Posterior vena cava (tissue), 2 donors: Measurements from ENCODE around the gene CACNB4. TPM values are rescaled to one million over a fixed set of nuclear protein-coding genes. Genes with fewer than 3 reads are reported as not detected.
"Not testable (repeated sequence)": the region's sequence is repeated elsewhere in the genome, so short reads cannot be mapped to it uniquely, and the experiment has no call there.

Source experiments
- DNase-seq: peaks from one replicate; pipeline ENCODE4 v3.0.0-alpha.2; 2020; ENCODE audit warnings: low spot score
- intact Hi-C, 2 donors: fragments of 100-400 bp; cut with DNase I; formaldehyde crosslinking; loops; one replicate each; pipeline versions ENCODE4 v1.14.1 to v1.14.2; 2022 to 2023
- total RNA-seq, 2 donors: library from RNA; stranded (reverse); fragmentation: NEBNext Ultra II Directional; extraction: Animal tissue kit (Norgen Biotek cat#: 25700); gene quantifications; one replicate each; pipeline ENCODE4 v1.2.1, GENCODE V29; 2021
- donor health status: DM: yes; HTN: yes; CAD: no.
- donor health status: DM: yes; HTN: yes; CAD: no.

CACNB4 gene
- total RNA-seq, 2 donors from 2014 or later, result 8.6 to 10.5 TPM

- intact Hi-C loops, result loop anchor here in 1 of 2 donors (5.0 kb wide), 1 partner anchor 836 kb away; no protein-coding TSS in a partner anchor
Measured at GRCh38 chr2:152093464-152093863, 5.4 kb downstream of the CACNB4 start.

GRCh38 chr2:152092095-152092494 is 6.7 kb downstream of the CACNB4 start:
- DNase-seq, result no peak

More at GRCh38 chr2:152093464-152093863, 5.4 kb downstream of the CACNB4 start:
- no peak for DNase-seq

DNA sequence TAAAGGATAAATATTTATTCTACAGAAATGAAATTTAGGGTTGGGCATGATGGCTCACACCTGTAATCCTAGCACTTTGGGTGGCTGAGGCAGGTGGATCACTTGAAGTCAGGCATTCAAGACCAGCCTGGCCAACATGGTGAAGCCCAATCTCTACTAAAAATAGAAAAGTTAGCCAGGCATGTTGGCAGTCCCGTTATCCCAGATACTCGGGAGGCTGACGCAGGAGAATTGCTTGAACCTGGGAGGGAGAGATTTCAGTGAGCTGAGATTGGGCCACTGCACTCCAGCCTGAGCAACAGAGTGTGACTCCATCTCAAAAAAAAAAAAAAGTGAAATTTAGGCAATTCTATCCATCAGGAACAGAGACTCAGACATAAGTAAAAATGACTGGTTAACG is 8.1 kb downstream of the CACNB4 start:
- intact Hi-C loops, result loop anchor here in 1 of 2 donors (5.0 kb wide), 1 partner anchor 833 kb away; no protein-coding TSS in a partner anchor

More at GRCh38 chr2:152092095-152092494, 6.7 kb downstream of the CACNB4 start:
- intact Hi-C loops, result loop anchor here in 1 of 2 donors (5.0 kb wide), 1 partner anchor 835 kb away; no protein-coding TSS in a partner anchor

DNA sequence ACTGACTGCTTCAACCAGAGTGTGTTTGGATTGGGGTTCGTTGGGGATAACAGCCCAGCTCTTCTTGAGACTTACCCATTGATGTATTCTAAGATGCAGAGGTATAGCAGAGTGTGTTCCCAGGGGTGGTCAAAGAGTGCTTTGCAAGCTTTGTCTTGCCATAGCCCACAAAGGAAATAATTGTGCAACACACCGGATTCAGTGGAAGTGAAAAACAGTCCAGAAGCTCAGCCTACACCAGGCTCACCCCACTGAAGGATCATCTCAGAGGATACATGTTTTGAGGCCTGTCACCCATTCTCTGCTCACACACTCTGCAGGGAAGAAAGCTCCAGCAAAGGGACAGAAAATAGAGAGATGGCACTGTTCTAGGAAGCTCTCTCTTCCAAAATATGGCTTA is 9.6 kb downstream of the CACNB4 start:
- no peak for DNase-seq
- intact Hi-C loops, result no loop called here

More for the DNA sequence above, 8.1 kb downstream of the CACNB4 start:
- not testable (repeated sequence) for DNase-seq

- no peak for DNase-seq
- intact Hi-C loops, result no loop called here
Measured at GRCh38 chr2:152088006-152088405, 10.8 kb downstream of the CACNB4 start.

GRCh38 chr2:152086231-152086630 is 12.6 kb downstream of the CACNB4 start:
- intact Hi-C loops, result no loop called here

GRCh38 chr2:152084076-152084475 is 14.8 kb downstream of the CACNB4 start:
- intact Hi-C loops, result no loop called here
- no peak for DNase-seq

More at GRCh38 chr2:152086231-152086630, 12.6 kb downstream of the CACNB4 start:
- no peak for DNase-seq

DNA sequence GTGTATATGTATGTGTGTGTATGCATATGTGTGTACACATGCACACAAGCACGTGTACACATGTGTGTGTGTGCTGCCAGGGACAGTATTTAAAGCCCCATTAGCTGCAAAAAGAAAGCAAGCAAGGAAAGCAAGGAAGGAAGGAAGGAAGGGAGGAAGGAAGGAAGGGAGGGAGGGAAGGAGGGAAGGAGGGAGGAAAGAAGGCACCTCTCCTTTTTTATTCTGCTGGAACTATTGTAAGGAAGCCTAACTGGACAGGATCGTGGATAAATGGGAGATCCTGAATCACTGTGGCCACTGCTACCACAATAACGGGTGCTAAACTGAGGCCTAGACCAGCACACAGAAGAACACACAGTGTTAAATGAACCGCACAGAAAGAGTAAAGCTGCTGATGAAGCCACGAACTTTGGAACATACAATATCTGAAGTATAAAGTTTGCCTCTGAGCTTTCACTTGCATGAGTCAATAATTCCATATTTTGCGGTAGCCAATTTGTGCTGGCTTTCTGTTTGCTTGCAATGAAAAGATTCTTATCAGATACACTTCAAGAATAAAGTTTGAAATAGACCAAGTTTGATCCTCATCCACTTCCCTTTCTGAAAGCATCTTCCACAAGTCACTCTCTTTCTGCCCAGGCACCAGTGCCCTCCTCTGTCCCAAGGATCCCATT is 15.5 kb downstream of the CACNB4 start:
- DNase-seq, result no peak
- intact Hi-C loops, result no loop called here

GRCh38 chr2:152078662-152079061 is 20.2 kb downstream of the CACNB4 start:
- no peak for DNase-seq
- intact Hi-C loops, result no loop called here

DNA sequence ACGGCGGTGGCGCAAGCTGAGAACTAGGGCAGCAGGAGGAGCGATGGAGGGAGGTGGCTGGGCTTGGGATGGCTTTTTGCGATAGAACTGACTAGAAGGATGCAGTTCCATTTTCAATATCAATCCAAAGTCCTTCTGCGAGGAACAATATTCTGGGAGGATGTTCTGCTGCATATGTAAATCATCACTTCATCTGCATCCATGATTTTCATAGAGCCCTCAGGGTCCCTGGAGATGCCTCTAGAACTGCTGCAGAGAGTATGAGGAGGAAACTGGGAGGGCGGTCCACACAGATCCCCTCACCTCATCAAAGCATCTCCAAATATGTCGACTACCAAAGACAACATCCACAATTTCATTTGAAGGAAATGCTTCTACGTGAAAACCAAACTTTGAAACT is 20.8 kb downstream of the CACNB4 start:
- intact Hi-C loops, result no loop called here

DNA sequence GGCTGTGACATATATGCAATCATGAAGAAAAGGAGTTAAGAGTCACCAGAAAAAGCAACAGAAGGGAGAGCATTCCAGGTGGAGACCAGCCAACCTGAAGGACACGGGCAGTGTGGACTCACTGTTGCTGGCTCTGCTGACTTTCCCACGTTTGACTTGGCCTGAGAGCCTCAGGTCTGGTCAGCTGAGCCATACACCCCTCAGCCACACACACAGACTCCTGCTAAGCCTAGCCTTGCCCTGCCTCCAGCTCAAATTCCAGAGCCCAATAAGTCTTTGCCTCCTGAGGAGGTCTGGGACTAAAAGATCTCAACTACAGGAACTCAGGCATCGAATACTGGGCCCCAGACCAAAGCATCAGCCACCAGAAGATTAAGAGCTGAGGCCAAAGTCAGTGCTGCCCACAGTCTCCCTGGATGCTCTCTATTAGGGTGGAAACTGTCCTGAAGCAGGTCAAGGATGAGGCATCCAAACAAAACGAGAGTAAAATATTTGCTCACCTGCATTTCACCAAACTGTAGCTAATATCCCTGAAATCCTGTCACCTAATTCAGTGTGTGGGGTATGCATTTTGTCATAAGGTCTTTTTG is 23.3 kb downstream of the CACNB4 start:
- intact Hi-C loops, result no loop called here
- DNase-seq, result no peak

More for the DNA sequence above, 20.8 kb downstream of the CACNB4 start:
- DNase-seq, result no peak

- intact Hi-C loops, result no loop called here
- DNase-seq, result no peak
Measured at GRCh38 chr2:152072011-152072410, 26.8 kb downstream of the CACNB4 start.

- no peak for DNase-seq
- intact Hi-C loops, result no loop called here
Measured at GRCh38 chr2:152071518-152071917, 27.3 kb downstream of the CACNB4 start.

DNA sequence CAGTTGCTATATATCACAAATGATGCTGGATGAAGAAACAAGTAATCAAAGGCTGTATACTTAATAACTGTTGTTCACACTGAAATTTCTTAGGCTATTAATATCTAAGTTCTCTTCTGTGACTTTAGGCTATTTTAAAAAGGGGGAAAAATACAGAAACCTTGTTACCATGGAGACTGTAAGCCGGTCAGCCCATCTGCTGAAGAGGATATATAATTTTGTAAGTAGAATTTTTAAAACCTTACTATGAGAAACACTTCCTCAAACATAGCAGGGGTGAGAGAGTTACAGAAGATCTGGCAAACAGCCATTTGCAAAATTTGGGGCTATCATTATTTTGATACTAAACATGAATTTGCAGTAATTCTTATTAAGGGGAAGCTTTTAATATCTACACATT is 27.8 kb downstream of the CACNB4 start:
- intact Hi-C loops, result no loop called here
- DNase-seq, result no peak

DNA sequence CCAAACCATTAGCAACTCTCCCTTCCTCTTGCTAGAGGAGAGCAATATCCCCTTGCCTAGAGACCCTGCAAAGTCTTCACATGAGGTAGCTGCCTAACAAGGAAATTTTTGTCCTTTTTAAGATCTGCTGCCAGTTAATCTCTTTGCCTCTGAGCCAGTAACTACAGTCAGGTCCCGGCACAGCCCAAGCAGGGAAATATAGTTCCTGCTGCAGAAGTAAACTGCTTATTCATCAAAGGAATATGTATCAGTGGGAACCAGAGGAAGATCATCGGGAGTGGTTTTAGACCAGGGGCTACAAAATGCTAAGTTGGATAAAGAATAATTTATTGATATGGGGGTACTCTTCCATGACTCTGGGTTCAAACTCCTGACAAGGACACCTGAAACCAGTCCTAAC is 30.6 kb downstream of the CACNB4 start:
- DNase-seq, result no peak
- intact Hi-C loops, result no loop called here

DNA sequence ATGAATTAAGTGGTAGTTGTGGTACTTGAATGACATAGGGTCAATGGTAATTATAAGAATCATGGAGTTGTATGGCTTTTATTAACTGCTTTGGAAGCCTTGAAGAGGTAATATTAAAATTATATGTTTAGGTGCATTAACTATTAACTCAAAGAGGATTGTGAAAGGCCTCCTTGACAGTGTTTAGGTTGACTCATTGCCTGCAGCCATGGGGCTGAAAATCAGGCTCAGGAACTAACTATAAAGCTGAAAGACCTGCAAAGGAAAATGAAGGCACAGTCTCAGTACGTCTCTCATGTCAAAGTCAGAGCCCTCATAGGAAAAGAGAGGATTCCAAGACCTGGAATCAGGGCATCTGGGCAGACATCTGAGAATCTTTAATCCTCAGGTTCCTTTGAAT is 31.0 kb downstream of the CACNB4 start:
- intact Hi-C loops, result no loop called here

DNA sequence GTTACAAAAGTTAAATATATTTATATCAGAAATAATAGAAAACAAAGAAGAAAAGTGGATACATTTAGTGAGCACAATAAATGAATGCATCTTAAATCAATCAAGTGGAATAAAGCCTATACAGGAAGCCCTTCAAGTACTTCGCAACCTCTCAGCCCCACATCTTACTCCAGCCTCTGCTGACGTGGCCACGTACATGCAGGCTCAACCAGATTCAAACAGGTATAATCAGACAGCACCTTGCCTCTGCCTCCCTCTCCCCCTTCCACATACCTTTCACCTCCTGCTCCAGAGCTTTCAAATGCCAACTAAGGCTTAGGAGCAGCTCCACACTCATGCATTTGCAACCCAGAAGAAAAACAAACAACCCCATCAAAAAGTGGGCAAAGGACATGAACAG is 32.9 kb downstream of the CACNB4 start:
- intact Hi-C loops, result no loop called here
- DNase-seq, result no peak

More for the DNA sequence above, 31.0 kb downstream of the CACNB4 start:
- DNase-seq, result no peak

- intact Hi-C loops, result no loop called here
- no peak for DNase-seq
Measured at GRCh38 chr2:152064001-152064400, 34.8 kb downstream of the CACNB4 start.

DNA sequence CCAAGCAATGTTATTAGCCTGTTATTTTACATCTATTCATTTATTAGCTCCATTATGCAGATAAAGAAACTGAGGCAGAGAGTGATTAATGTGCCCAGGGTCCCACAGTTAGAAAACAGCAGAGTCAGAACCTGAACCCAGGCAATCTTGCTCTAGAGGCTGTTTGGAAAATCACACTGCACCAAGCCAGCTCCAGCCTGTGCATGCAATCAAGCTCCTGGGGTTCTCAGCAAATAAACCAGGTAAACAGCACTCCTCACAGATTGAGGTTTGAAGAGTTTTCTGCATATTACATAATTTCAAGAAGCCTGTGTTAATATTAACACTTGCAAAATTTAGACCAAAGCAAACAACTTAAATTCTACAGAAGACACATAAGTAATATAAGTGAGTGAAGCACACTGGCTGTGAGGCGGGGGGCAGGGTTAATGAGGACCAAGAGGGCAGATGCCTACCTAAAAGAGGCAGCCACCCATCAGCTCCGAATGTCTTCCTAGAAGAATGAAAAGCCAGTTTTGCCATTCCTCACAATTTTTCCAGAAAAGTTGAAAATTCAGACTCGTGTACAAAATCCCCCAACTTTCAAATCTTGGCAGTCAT is 35.4 kb downstream of the CACNB4 start:
- DNase-seq, result no peak
- intact Hi-C loops, result no loop called here
